ENCODE results near the gene IFNA10. TPM values are rescaled to one million over a fixed set of nuclear protein-coding genes. Genes with fewer than 3 reads are reported as not detected.
"Not testable (repeated sequence)": the region's sequence is repeated elsewhere in the genome, so short reads cannot be mapped to it uniquely, and the experiment has no call there.

Gene IFNA10
- total RNA-seq: not detected

DNA sequence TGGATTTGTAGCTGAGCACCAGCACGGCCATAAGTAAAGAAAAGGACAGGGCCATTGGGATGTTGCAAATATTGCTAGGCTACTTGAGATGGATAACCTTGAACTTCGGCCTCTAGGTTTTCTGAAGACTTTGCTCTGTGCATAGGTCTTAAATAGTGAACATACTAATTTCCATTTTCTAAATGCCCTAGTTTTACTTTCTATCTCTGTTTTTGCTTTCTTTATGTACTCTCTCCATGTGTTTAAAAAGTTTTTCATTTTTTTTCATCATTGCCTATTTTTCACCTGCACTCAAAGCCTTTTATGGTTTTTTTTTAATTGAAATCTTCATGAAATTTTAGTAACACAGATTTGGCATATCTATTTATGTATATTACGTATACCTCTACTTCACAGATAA, at the start of gene IFNA10:
Gene IFNA10, minus strand, starts transcription at position 101 of the 400 bp plus-strand sequence. Its CDS starts 46 bp downstream, at position 55.
- DNase-seq (ENCODE audit: low read depth in 2 of 3, low spot score in 2 of 3): not testable (repeated sequence)

DNA sequence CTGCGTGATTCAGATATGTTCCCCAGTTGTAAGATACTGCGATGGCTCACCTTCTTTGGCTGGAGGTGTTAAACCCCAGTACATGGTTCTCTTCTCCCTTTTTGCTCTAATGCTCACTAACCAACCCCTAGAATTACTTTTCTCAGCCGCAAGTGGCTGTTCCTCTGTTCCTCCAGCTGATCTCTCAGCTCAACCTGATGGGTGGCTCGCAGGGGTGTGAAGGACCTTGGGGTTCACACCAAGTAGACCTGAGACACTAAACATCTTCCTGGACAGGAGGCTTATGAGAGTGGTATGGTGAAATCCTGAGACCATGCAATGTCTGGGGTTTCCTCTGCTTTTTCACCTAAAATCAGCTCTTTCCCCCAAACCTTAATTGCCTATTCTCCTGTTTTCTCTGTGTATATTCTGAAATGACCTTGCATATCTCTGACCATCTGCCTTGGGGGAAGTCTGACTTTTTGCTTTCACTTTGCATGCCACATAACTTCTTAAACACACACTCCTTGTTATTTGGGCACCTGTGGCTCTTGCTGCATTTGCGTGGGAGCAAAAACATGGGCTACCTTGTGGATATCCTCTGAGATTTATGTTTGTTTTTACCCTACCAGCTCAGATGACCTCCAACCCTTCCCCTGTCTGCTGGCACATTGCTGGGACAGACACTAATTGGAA, 48.7 kb upstream of the IFNA10 start:
- peak in 2 of 3 donors; percentile 32 to 70 for DNase-seq (ENCODE audit: low read depth in 2 of 3, low spot score in 2 of 3)

DNA sequence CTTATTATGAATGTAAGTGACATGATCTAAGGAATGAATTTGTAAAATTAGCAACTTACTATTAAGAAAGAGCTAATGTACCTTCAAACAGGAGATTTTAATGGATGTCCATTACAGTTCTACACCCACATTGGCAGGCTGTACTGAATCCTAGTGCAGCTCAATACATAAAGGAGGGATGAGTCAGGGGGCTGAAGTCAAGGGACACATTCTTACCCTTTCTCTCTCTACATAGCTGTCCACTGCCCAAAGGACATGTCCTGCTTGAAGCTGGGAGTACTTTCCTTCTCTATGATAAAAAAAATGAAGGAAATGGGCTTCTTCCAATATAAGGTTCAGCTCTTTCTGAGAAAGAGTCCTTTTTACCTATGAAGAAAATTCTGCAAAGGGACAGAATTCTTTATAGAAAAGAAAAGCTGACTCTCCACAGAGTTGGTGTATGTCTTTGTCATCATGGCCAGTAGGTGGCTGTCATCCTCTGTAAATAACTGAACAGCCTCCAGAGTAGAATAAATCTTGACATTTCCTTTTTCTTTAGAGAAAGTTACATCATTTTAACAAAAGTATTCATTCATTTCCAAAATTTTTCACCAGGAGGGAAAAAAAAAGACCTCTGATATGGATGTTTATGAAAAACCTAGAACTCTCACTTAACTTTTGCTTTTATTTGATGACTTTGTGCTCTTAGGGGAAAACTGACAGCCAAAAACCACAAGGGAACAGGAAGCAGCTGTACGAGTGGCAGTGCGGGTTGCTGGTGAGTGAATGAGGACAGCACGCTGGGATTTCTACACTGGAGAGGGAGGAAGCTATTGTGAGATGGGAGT, 46.0 kb upstream of the IFNA10 start:
- peak in 2 of 3 donors; percentile 74 to 92 for DNase-seq (ENCODE audit: low read depth in 2 of 3, low spot score in 2 of 3)

DNA sequence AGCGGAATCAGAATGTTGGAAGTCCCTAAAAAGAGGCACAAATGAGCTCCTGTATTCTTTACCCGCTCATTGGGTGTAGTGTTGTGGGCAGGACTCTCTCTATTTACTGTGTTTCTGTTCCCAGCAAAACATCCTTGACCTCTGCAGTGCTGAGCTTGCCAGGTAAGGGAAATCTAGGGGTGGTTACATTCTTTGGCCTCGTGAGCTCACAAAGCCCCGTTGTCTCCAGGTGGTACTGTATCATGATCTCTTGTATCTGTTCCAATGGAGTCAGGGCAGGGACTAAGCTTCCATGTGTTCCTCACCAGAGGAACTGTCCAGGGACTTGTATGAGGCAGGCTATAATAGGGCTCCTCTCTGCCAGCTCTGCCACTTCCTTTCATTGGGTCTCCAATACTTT, 44.7 kb upstream of the IFNA10 start:
- DNase-seq (ENCODE audit: low read depth in 2 of 3, low spot score in 2 of 3): no peak

DNA sequence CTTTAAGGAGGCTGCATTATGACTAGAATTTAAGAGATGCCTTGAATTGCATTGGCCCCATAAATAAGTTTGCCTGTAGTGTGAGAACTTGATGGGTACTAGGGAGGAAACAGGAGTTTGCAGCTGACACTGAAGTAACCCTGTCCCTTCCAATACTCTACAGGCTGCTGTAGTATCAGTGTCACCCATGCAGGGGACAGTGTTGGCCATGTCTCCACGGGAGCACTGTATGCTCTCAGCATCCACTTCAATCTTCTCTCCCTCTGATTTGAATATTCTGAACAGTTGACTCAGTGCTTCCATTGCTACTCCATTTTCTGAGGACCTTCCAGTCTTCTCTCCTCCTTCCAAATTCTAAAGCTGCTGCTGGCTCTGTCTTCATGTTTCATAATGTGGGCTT, 44.2 kb upstream of the IFNA10 start:
- DNase-seq (ENCODE audit: low read depth in 2 of 3, low spot score in 2 of 3): no peak

DNA sequence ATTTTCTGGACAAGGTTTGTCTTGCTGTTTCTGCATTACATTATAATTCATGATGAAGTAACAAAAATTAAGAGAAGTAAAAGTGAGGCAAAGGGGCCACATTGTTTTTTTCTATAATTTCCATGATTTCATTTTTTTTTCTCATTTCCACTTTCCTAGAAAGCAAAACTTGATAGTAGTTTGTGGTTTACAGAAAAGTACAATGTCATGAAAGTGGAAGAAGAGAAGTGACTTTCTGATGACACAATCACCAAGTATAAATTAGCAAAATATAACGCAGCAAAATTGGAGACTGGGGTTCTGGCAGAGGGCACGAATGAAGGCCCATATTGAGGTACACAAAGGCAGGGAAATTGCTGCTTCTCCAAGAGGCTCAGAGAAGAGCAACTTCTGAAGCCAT, 37.9 kb upstream of the IFNA10 start:
- DNase-seq (ENCODE audit: low read depth in 2 of 3, low spot score in 2 of 3): peak in 1 of 3 donors; percentile 65

DNA sequence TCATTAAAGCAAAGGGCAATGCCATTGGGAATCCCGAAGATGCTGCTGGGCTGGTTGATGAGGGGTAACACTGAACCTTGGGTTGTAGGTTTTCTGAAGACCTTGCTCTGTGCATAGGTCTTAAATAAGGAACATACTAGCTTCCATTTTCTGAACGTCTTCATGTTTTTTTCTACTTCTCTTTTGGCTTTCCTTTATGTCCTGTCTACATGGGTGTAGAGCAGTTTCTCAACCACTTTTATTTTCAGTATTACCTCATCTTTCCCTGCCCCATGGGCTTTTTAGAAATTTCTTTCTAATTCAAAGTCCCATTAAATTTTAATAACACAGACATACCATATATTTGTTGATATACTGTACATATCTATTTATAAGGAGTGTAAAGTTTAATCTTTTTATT, 33.0 kb upstream of the IFNA10 start, which contains the start of gene IFNA14:
Gene IFNA14, minus strand, starts transcription at position 95 of the 400 bp plus-strand sequence. Its CDS starts 70 bp downstream, at position 25.
- no peak for DNase-seq (ENCODE audit: low read depth in 2 of 3, low spot score in 2 of 3)

DNA sequence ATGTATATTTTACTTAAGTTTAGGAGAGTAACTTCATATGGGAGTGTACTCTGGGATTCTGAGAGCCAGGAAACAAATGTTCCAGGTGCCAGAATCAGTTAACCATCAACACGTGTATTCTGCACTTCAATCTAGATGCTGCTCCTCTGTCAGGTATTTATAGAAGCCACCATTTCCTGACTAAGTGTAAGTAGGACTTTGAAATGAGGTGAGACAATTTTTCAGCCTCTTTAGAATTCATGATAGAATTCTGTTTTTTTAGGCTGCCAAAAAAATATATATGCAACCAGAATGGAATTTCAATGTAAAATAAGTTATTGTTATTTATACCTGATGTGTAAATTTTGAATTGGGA, 29.4 kb upstream of the IFNA10 start:
- not testable (repeated sequence) for DNase-seq (ENCODE audit: low read depth in 2 of 3, low spot score in 2 of 3)

DNA sequence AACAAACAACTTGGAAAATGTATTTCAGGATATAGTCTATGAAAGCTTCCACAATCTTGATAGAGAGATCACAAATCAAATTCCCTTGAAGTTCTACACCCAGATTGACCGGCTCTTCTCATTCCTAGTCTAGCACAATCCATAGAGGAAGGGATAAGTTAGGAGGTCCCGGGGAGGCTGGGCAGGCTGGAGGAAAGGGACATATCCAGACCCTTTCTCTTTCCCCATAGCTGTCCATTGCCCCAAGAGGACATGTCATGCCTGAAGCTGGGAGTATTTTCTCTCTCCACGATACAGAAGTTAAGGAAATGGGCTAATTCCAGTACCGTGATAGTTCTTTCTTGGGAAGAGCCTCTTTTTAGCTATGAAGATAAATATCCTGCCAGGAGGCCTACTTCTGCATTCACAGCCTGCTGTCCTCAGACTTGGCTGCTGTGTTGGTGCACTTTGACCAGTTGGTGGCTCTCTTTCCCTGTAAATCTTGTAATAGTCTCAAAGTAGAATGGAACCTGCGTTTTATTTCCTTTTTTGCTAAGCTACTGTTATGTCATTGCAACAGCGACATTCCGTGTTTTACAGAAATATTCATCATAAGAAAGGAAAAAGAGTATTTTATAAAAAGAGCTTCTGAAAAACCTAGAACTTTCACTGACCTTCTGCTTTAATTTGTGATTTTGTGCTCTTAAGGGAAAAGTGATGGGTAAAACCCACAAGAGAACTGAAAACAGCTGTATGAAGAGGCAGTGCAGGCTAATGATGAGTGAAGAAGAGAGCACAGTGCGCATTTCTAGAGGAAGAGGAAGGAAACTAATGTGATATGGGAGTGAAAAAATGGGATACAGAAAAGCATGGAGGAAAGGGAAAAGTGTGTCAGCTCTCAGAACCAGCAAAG, 28.8 kb upstream of the IFNA10 start:
- DNase-seq (ENCODE audit: low read depth in 2 of 3, low spot score in 2 of 3): peak in 2 of 3 donors; percentile 71 to 89

DNA sequence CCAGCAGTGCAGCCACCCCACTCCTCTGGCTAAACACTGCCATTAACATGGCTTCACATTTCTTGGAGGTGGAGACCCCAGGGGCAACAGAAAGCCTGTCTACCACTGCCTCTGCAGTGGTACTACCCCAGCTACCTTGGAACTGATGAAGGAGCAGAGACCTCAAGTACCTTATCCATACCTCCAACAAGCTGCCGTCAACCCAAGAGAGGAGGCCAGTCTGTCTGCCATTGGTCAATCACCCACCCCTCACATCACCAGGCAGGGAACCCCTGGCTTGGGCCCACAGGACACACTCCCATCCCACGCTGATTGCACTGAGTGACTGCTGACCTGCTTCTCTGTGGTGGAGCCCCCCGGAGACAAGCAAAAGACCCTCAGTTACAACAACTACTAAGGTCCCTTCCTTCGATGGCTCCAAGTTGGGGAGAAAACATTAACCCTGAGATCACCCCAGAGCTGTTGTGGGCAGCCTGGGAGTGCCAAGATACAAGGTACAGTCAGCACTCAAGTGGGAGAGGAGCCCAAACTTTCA, 27.3 kb upstream of the IFNA10 start:
- DNase-seq (ENCODE audit: low read depth in 2 of 3, low spot score in 2 of 3): no peak

DNA sequence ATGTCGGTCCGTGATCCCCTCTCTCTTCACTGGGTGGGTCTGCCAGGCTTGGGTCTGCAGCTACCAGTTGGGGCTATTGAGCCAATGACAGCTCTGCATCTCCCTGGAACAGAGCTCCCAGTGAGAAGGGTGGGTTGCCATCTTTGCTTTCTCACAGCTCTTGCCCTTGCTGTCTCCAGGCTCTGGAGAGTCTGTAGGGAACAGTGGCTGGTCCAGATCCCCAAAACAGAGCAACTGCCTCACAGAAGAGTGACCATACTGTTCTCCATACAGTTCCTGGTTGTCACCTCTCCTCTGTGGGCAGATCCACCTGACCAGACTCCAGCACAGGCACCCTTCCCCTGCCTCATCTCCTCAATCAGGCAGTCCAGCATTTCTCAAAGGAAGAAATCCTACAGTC, 26.3 kb upstream of the IFNA10 start:
- no peak for DNase-seq (ENCODE audit: low read depth in 2 of 3, low spot score in 2 of 3)

DNA sequence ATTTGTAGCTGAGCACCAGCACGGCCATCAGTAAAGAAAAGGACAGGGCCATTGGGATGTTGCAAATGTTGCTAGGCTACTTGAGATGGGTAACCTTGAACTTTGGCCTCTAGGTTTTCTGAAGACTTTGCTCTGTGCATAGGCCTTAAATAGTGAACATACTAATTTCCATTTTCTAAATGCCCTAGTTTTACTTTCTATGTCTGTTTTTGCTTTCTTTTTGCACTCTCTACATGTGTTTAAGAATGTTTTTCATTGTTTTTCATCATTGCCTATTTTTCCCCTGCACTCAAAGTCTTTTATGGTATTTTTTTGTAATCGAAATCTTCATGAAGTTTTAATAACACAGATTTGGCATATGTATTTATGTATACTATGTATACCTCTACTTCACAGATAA, 21.2 kb upstream of the IFNA10 start, which contains the start of gene IFNA17:
Gene IFNA17, minus strand, starts transcription at position 101 of the 400 bp plus-strand sequence. Its CDS starts 49 bp downstream, at position 52.
- DNase-seq (ENCODE audit: low read depth in 2 of 3, low spot score in 2 of 3): no peak

DNA sequence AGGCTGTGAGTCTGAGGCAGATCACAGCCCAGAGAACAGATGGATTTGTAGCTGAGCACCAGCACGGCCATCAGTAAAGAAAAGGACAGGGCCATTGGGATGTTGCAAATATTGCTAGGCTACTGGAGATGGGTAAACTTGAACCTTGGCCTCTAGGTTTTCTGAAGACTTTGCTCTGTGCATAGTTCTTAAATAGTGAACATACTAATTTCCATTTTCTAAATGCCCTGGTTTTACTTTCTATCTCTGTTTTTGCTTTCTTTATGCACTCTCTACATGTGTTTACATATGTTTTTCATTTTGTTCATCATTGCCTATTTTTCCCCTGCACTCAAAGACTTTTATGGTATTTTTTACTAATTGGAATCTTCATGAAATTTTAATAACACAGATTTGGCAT, 10.3 kb upstream of the IFNA10 start, which contains the start of gene IFNA16:
Gene IFNA16, minus strand, starts transcription at position 101 of the 400 bp plus-strand sequence. Its CDS starts 6 bp downstream, at position 95.
- not testable (repeated sequence) for DNase-seq (ENCODE audit: low read depth in 2 of 3, low spot score in 2 of 3)

DNA sequence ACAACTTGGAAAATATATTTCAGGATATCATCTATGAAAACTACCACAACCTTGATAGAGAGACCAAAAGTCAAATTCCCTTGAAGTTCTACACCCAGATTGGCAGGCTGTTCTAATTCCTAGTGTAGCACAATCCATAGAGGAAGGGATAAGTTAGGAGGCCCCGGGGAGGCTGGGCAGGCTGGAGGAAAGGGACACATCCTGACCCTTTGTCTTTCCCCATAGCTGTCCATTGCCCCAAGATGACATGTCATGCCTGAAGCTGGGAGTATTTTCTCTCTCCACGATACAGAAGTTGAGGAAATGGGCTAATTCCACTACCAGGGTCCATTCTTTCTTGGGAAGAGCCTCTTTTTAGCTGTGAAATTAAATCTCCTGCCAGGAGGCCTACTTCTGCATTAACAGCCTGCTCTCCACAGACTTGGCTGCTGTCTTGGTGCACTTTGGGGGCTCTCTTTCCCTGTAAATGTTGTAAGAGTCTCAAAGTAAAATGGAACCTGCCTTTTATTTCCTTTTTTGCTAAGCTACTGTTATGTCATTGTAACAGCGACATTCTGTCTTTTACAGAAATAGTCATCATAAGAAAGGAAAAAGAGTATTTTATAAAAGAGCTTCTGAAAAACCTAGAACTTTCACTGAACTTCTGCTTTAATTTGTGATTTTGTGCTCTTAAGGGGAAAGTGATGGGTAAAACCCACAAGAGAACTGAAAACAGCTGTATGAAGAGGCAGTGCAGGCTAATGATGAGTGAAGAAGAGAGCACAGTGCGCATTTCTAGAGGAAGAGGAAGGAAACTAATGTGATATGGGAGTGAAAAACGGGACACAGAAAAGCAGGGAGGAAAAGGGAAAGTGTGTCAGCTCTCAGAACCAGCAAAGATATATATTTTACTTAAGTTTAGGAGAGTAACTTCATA, 6.7 kb upstream of the IFNA10 start:
- DNase-seq (ENCODE audit: low read depth in 2 of 3, low spot score in 2 of 3): peak in 2 of 3 donors; percentile 9 to 61

DNA sequence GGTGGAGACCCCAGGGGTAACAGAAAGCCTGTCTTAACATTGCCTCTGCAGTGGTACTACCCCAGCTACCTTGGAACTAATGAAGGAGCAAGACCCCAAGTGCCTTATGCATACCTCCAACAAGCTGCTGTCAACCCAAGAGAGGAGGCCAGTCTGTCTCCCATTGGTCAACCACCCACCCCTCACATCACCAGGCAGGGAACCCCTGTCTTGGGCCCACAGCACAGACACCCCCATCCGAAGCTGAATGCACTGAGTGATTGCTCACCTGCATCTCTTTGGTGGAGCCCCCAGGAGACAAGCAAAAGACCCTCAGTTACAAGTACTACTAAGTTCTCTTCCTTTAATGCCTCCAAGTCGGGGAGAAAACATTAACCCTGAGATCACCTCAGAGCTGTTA, 5.2 kb upstream of the IFNA10 start:
- DNase-seq (ENCODE audit: low read depth in 2 of 3, low spot score in 2 of 3): not testable (repeated sequence)

DNA sequence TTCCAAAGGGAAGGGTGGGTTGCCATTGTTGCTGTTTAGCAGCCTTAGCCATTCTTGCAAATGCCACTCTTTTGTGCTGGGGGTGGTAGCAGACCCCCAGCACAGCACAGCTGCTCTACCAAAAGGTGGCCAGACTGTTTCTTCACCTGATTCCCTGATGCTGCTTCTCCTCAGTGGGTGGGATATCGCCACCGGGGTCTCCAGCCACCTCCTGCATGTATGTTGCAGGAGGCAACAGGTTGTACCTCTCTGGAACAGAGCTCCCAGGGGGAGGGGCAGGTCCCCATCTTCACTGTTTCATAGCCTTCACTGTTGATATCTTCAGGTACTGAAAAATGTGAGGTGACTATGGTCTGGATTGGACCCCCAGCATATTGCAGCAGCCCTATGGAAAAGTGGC, 3.8 kb upstream of the IFNA10 start:
- DNase-seq (ENCODE audit: low read depth in 2 of 3, low spot score in 2 of 3): not testable (repeated sequence)

DNA sequence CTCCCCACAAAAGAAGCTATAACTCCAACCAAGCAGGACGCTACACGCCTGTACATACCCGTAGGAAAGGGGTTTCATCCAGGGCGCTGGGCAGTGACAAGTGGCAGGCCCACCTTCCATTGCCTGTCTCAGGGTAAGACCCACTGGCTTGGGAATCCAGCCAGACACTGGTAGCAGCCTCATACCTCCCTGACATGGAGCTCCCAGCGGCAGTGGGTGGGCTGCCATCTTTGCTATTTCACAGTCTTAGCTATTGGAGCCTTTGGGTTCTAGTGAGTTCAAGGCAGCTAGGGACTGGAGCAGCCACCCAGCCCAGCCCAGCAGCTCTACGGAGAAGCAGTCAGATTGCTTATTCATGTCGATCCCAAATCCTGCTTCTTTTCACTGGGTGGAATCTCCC, 3.4 kb upstream of the IFNA10 start:
- no peak for DNase-seq (ENCODE audit: low read depth in 2 of 3, low spot score in 2 of 3)

DNA sequence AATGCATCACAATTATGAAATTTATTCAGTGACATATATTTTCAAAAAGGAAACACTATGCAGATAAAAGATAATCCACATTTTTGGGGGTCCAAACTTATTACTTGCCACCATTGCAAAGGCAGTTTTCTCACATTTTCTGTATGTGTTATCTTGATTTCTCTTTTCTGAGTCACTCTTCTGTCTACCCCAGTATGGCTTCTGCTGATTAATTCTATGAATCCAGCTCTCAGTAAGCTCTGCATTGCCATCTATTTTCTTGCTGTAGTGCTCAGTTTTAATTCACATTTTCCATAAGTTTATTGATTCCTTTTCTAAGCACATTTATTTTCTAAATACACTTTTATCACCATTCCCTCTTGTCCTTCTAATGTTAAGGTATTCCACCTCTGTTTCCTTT, 1.7 kb downstream of the IFNA10 start:
- no peak for DNase-seq (ENCODE audit: low read depth in 2 of 3, low spot score in 2 of 3)

DNA sequence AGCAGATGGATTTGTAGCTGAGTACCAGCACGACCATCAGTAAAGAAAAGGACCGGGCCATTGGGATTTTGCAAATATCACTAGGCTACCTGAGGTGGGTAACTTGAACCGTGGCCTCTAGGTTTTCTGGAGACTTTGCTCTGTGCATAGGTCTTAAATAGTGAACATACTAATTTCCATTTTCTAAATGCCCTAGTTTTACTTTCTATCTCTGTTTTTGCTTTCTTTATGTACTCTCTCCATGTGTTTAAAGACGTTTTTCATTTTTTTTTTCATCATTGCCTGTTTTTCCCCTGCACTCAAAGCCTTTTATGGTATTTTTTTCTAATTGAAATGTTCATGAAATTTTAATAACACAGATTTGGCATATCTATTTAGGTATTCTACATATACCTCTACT, 4.8 kb downstream of the IFNA10 start, which contains the start of gene IFNA7:
Gene IFNA7, minus strand, starts transcription at position 101 of the 400 bp plus-strand sequence. Its CDS starts 40 bp downstream, at position 61.
- not testable (repeated sequence) for DNase-seq (ENCODE audit: low read depth in 2 of 3, low spot score in 2 of 3)

Measured in hematopoietic multipotent progenitor cell (in vitro differentiated cells).